ENCODE results near the gene SUCLG2.

DNA sequence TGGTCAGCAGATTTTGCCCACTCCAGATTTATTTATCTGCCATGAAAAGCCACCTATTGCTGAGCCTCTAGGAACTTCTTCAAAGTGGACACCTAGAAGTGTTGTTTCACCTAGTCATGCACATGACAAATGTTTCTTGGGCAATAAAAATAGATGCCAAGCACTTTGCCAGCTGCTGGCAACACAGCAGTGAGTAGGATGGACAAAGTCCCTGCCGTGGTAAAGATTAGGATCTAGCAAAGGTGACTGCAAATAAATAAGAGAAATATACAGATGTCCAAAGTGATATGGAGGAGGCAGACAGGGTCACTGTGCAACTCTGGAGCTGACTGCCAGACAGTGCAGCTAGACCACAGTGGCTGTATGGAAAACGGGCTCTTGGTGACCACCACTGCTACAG lies 137.9 kb downstream of the SUCLG2 start:
- TF ChIP-seq, protein P1, sequence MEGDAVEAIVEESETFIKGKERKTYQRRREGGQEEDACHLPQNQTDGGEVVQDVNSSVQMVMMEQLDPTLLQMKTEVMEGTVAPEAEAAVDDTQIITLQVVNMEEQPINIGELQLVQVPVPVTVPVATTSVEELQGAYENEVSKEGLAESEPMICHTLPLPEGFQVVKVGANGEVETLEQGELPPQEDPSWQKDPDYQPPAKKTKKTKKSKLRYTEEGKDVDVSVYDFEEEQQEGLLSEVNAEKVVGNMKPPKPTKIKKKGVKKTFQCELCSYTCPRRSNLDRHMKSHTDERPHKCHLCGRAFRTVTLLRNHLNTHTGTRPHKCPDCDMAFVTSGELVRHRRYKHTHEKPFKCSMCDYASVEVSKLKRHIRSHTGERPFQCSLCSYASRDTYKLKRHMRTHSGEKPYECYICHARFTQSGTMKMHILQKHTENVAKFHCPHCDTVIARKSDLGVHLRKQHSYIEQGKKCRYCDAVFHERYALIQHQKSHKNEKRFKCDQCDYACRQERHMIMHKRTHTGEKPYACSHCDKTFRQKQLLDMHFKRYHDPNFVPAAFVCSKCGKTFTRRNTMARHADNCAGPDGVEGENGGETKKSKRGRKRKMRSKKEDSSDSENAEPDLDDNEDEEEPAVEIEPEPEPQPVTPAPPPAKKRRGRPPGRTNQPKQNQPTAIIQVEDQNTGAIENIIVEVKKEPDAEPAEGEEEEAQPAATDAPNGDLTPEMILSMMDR (conservative IDR thresholded peaks at IDR 0.05 in 1 of 2, IDR thresholded peaks at IDR 0.05 in 1 of 2; ENCODE audit: extremely low read depth in 1 of 2, insufficient read depth in 1 of 2, low read depth in 1 of 2, low read length in 2 of 2): no peak
- TF ChIP-seq EZH2 (IDR thresholded peaks at IDR 0.05; ENCODE audit: borderline replicate concordance, low read length): no peak
